ENCODE results near the gene PHLDB3. TPM values are rescaled to one million over a fixed set of nuclear protein-coding genes. Genes with fewer than 3 reads are reported as not detected.

The PHLDB3 gene
- total RNA-seq, 1 experiment from 2014 or later, result 8.5 TPM

- no peaks in the 10 kb centered on the region for H4K20me1 ChIP-seq (ENCODE audit: control insufficient read depth, insufficient read depth, insufficient read length)
- no peak overlapping the region for H2BK12ac ChIP-seq (ENCODE audit: insufficient read length, low read depth, low read length)
- no peak overlapping the region for H3K27ac ChIP-seq (ENCODE audit: insufficient read length, low read depth, low read length)
- H3K79me1 ChIP-seq (ENCODE audit: insufficient read depth, low read depth, low read length, poor library complexity, severe bottlenecking), result no peaks in the 10 kb centered on the region
- no peaks in the 10 kb centered on the region for H3K4me1 ChIP-seq (ENCODE audit: insufficient read depth, low read length)
- no peak overlapping the region for H4K8ac ChIP-seq (replicated peaks; ENCODE audit: insufficient read length, low read depth, low read length)
- H3K18ac ChIP-seq (ENCODE audit: insufficient read length, low read depth, low read length), result no peak overlapping the region
- no peak overlapping the region for H2BK5ac ChIP-seq (ENCODE audit: insufficient read length, low read length)
- no peaks in the 10 kb centered on the region for H3K23me2 ChIP-seq (ENCODE audit: insufficient read length, low read depth, low read length, poor library complexity, severe bottlenecking)
- WGBS (ENCODE audit: extremely low coverage, insufficient read length, low lambda C conversion rate), result no CpG with 5 or more reads among the region's 6 CpGs
- no peak overlapping the region for H3K9ac ChIP-seq (ENCODE audit: extremely low read depth, insufficient read length, low read length)
- Mint-ChIP-seq H3K27me3 (ENCODE audit: low read depth) (peaks cover 2% of the 10 kb centered on the region; the same call in 1 of the 2 replicates), H3K9me3 (no peaks in the 10 kb centered on the region), H3K4me3 (no peak overlapping the region), H3K4me1 (no peaks in the 10 kb centered on the region), H3K36me3 (ENCODE audit: insufficient read depth in 1 of 3, low read depth in 3 of 3) (peaks cover 0 to 7% (median 0%) of the 10 kb centered on the region in 3 experiments; a peak in 1 of 7 replicates), H3K27ac (peak overlapping the region in 1 of 3 experiments; percentile 33; a peak in 2 of 7 replicates)
- no peak overlapping the region for H4K91ac ChIP-seq (ENCODE audit: insufficient read length, low read depth, low read length)
- H3K4me2 ChIP-seq (ENCODE audit: insufficient read depth, insufficient read length, low read length), result no peak overlapping the region
- no peak overlapping the region for H2AK5ac ChIP-seq (ENCODE audit: insufficient read length, low read length)
- TF ChIP-seq CTCF (conservative IDR thresholded peaks at IDR 0.05), result no peak
- no peak for DNase-seq
- no peak overlapping the region for H3K14ac ChIP-seq (ENCODE audit: insufficient read depth, low read length)
- no peak overlapping the region for H2BK15ac ChIP-seq (ENCODE audit: low read depth, low read length)
- H2BK120ac ChIP-seq (ENCODE audit: low read depth, low read length, poor library complexity, severe bottlenecking), result no peak overlapping the region
- H3K79me2 ChIP-seq (ENCODE audit: insufficient read depth, low read length), result no peaks in the 10 kb centered on the region
- H3K4ac ChIP-seq (ENCODE audit: low read depth, low read length), result no peak overlapping the region
- no peak overlapping the region for H3T11ph ChIP-seq (ENCODE audit: low read length)
- H2AFZ ChIP-seq (ENCODE audit: low read length), result no peak overlapping the region
- H3K56ac ChIP-seq (ENCODE audit: insufficient read length, low read depth, low read length), result no peak overlapping the region
- no peak overlapping the region for H3K23ac ChIP-seq (ENCODE audit: insufficient read length, low read depth, low read length)
- H4K5ac ChIP-seq (ENCODE audit: insufficient read length, low read depth, low read length), result no peak overlapping the region
- H2BK20ac ChIP-seq (ENCODE audit: low read depth, low read length, poor library complexity, severe bottlenecking), result no peak overlapping the region
- H3K27me3 ChIP-seq (ENCODE audit: insufficient read depth, low read length), result no peaks in the 10 kb centered on the region
- H3K9me3 ChIP-seq (ENCODE audit: control insufficient read depth, low read depth, low read length), result no peaks in the 10 kb centered on the region
Observed at GRCh38 chr19:43481701-43482100, 22.8 kb downstream of the PHLDB3 start.
